Measurements from ENCODE around the gene WBP2.
"Not testable (repeated sequence)": the region's sequence is repeated elsewhere in the genome, so short reads cannot be mapped to it uniquely, and the experiment has no call there.

WBP2 gene

DNA sequence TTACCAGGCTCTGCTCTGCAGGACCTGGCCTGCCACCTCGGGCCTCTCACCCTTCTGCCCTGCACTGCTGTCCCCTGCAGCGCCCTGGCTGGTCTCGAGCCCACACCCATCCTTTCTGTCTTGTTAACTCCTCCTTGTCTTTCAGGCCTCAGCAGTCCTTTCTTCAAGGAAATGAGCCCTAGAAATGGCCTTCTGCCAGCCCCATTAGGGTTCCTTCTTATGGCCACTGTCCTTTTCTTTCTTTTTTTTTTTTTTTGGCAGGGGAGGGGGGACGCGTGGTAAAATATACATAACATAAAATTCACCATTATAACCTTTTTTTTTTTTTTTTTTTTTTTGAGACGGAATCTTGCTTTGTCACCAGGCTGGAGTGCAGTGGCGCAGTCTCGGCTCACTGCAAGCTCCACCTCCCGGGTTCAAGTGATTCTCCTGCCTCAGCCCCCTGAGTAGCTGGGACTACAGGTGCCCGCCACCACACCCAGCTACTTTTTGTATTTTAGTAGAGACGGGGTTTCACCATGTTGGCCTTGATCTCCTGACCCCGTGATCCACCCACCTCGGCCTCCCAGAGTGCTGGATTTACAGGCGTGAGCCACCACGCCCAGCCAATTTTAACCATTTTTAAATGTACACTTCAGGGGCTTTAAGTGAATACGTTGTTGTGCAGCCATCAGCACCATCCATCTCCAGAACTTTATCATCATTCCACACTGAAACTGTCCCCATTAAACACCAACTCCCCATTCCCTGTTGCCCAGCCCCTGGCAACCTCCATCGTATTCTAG lies 10.5 kb upstream of the WBP2 start:
- not testable (repeated sequence) for DNase-seq (ENCODE audit: low read depth)

DNA sequence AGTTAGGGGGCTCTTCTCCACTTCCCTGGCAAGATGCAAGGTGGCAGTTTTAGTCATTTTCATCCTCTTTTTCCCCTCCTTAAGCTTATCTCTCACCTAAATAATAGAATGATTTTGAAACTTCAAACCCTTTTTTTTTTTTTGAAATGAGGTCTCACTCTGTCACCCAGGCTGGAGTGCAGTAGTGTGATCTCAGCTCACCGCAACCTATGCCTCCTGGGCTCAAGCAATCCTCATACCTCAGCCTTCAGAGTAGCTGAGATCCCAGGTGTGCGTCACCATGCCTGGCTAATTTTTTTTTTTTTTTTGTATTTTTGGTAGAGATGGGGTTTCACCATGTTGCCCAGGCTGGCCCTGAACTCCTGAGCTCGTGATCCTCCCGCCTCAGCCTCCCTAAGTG lies 9.8 kb upstream of the WBP2 start:
- not testable (repeated sequence) for DNase-seq (ENCODE audit: low read depth)

DNA sequence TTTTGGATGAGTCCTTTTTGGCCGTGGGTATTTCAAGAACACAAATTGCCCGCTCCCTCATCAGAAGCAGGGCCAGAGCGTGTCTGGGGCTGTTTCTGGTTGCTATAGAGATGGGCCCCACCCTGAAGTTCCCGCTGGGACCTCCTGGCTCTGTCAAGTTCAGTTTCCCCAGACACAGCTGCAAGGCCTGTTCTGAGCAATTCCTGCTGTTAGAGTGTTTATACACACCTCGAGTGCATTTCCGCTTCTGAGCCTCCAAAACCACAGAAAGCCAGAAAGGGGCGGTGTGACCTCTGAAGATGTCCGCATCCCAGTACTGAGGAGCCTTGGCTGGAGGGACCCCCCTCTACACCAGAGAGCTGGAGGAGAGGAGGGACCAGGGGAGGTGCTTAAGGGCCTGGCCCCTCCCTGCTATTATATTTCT lies 9.3 kb upstream of the WBP2 start:
- DNase-seq (ENCODE audit: low read depth): no peak

DNA sequence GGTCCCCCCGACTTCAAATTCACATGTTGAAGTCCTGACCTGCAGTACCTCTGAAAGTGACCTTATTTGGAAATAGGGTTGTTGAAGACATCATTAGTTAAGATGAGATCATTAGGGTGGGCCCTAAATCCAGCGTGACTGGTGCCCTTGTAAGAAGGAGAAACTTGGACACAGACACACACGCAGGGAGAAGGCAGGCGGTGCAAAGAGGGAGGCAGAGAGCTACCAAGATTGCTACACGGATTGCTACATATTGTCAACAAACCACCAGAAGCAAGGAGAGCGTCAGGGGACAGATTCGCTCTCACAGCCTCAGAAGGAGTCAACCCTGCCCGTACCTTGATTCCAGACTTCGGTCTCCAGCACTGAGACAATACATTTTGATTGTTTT lies 6.8 kb upstream of the WBP2 start:
- no peak for DNase-seq (ENCODE audit: low read depth)

DNA sequence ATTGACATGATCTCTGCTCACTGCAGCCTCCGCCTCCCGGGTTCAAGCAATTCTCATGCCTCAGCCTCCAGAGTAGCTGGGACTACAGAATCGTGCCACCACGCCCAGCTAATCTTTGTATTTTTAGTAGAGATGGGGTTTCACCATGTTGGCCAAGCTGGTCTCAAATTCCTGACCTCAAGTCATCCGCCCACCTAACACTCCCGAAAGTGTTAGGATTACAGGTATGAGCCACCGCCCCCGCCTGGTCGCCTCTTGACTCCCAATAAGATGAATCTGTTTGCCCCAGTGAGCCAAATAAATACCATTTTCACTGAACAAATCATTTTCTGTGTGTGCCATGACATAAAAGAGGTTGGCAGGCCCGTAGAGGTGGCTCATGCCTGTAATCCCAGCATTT lies 4.2 kb upstream of the WBP2 start:
- not testable (repeated sequence) for DNase-seq (ENCODE audit: low read depth)

DNA sequence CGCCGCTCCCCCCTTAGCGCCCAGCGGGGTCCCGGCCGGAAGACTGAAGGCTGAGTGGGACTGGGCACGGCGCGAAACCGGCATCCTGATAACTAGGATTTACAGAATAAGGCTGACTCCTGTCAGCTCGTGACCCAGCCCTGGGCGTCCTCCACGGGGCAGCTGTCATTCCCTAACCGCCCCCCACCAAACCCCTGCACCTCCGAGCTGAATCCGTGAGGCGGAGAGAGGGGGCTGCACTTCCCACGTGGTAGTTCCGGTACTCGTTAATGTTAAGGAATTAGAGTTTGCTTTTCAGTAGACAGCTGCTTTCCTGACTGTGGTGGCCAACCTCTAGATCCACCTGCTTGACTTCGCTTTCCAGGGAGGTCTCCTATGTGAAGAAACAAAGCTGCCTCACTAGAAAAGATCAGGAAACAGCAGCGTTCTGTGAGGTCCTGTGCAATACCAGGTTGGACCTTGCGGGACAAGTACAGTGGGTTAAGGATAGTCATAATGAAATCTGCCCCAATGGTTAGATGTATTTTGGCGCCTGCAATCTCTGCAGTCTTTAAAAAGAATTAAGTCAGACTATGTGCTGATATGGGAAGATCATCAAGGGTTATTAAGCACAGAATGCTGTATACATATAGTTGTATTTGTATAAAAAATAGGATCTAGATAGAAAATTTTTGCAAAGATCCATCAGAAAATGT lies 1.1 kb upstream of the WBP2 start:
- no peak for DNase-seq (ENCODE audit: low read depth)

DNA sequence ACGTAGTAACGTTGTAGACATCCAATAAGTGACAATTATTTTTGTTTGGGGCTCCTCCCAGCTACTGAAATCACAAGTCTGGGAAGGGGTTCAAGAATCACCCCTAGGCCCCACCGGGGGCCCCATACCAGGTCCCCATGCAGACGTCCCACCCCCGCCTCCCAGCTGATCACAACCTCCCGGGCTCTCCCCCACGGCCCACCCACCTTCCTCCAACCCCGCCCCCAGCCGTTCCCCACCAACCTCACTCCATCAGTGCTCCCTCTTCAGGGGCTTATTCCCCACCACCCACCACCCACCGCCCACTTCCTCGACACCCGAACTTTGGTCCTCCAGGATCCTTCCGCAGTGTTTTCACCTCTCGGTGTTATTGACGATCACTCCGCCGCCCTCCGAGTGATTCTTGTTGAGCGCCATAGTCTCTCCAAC lies 240 bp downstream of the WBP2 start:
- no peak for DNase-seq (ENCODE audit: low read depth)

DNA sequence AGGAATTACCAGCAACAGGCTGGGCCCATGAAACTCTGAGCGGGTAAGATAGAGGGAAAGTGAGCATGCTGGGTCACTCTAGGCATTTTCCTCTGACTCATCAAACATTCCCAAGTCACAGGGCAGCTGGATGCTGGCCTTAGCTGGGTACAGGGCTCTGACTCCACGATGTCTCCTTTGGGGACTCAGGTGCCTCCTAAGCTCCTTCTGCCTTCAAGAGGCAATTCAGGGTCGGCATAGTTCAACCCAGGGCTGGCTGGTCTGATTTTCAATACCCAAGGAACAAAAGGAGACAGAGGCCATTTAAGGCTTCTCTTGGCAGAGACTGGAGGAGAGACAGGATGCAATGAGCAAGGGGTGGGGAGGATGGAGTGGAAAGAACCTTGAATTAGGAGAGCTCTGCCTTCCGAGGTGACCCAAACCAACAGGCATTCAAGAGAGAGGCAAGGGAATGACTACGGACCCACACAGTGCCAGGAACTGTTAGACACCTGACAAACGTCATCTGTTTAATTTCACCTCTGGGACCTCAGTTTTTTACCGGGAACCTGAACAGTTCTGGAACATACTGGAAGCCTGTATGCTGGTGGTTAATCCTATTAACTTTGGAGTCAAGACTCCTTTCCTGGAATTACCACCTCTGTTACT lies 910 bp downstream of the WBP2 start:
- DNase-seq (ENCODE audit: low read depth): no peak

DNA sequence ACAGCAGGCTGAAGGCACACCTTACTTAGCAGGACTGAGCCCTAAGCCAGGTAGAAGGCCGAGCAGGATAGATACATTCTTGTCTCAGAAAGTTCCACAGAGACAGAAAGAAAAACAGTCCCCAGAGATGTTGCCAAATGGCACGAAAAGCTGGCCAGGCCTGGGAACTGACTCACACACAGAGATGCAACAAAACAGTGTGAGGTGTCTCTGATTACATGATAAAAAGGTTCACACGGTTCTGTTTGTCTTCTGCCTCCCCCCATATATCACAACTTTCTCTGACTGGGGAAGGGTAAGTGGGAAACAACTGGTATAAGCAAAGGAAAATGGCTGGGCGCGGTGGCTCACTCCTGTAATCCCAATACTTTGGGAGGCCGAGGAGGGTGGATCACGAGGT lies 1.7 kb downstream of the WBP2 start:
- DNase-seq (ENCODE audit: low read depth): no peak

DNA sequence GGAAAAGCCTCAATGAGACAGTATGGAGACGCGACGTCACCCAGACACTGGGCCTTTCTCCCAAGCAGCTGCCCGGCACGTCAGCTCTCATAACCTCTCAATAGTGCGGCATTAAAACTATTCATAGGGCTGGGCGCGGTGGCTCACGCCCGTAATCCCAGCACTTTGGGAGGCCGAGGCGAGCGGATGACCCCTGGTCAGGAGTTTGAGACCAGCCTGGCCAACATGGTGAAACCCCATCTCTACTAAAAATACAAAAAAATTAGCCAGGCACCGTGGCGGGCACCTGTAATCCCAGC lies 3.5 kb downstream of the WBP2 start:
- not testable (repeated sequence) for DNase-seq (ENCODE audit: low read depth)

DNA sequence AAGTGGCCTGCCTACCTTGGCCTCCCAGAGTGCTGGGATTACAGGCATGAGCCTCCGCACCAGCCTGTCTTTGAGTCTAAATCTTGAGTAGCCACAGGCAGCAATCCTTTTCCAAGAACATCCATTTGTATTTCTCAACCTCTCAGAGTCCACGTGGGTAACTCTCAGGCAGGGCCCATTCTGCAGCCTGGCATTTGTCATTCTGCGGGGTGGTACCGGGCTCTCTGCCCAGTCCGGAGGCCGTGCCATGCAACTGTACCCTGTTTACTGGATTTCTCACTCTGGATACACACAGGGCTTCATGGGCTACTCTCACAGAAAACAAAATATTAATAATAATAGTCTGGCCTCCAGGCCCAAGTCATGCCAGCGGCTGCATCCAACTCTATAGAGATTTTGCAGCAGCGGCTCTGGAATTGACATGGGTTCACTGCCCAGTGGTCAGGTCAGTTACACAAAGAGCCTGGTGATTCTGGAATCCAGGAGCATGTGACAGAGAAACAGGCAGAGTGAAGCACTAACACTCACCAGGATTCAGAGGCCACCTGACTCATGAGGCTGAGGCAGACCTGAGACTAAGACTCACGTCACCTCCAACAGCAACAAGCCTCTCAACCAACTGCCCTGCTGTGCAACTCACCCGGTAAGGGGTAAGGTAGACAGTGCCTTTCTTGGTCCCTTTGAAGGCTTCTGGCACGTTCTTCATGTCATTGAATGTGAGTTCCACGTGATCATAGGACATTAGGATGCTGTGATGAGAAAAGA lies 4.0 kb downstream of the WBP2 start:
- no peak for DNase-seq (ENCODE audit: low read depth)

DNA sequence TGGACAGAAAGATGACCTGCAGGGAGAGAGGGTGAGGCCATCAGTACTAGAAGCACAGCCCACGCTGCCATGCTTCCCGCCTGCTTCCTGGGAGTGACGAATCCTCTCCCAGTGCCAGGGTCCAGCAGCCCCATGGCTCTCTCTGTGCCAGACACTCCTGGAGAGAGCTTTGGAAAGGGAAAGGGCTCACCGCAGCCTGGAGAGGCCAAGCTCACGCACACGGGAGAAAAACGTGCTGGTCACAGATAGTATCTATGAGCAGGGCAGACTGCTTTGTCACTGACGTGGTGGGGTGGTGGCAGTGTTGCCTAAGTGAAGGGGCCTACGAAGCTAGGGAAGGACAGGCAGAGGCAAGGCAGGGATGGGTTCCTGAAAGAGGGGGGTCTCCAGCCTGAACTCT lies 5.4 kb downstream of the WBP2 start:
- DNase-seq (ENCODE audit: low read depth): no peak

DNA sequence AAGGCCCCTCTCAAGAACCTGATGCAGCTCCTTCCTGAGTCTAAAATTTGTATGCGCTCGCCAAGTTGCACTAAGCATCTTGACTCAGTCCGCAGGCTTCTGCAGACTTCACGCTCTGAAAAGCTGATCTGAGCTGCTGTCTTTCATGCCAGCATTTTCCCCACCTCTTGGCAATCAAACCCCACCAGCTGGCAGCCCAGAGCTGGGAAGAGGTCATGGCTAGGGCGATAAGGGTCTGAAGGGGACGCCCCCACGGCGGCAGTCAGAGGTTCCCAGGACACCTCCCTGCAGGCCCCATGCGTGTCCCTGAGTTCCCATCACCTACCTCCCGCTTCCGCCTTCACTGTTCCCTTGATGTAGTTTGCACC lies 5.9 kb downstream of the WBP2 start:
- DNase-seq (ENCODE audit: low read depth): no peak

DNA sequence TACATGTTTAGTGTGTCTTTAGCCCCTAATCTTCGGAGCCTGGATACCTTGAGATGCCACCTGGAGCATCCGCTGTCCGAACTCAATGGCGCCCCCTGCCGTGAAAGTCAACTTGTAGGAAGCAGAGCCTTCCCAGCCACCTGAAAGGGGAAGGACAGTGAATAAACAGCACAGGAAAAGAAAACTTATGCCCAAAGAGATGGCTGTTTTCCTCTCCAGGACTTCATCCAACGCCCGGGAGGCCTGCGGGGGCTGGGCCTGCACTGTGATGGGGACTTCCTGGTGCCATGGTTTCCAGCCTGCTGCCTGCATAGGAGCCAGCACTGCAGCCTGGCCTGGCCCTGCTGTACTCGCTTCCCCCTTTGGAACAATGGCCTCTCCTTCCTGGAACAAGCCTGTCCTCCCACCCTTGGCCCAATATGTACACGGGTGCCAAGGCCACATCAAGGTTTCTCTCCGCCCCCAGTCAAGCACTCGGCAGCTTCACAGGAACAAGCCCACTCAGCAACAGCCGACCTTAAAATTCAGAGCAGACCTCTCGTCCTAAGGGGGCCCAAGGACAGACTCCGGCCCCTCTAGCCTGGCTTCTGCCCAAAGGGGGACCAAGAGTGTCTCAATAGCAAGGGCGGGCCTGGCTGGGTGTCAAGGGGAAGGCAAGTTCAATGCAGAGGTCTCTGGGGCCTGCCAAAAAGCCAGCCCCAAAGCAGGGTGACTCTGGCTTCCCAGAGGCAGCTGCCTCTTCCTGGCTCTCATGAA lies 6.4 kb downstream of the WBP2 start:
- DNase-seq (ENCODE audit: low read depth): no peak

DNA sequence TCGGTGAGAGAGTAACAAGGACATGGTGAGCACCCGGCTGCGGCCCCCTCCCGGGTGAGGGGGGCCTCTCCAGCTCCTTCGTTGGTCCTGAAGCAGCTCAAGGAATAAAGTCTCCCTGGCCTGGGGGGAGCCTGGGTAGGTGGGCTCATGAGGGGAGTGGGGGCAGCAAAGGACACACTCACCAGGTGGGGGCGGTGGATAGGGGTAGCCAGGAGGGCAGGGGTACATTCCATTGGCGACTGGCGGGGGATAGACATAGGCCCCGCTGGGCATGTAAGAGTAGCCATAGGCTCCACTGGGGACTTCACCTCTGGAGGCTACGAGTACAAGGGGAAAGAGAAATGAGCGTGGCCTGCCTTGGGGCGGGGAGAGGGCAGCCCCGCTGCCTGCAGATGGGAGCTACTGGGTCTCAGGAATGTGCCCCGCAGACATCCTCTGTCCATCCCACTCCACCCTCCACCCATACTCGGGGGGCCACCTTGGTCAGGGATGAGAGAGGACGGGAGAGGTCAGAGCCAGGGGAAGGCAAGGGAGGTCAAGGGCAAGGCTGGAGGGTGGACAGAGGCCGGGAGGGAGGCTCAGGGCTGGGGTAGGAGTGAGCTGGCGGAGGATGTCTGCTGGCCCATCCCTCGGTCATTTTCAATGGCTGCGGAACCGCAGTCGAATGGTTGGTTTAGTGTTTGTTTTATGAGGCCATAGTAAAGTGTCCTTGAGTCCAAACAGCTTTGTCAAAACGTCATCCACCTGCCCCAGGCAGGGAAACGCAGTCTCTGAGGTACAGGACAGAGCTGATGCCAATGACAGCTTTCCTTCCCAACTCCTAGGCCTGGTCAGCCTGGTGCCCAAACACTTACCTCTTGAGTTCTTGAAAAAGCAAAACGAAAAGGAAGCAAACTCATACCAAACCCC lies 7.3 kb downstream of the WBP2 start:
- DNase-seq (ENCODE audit: low read depth): no peak

DNA sequence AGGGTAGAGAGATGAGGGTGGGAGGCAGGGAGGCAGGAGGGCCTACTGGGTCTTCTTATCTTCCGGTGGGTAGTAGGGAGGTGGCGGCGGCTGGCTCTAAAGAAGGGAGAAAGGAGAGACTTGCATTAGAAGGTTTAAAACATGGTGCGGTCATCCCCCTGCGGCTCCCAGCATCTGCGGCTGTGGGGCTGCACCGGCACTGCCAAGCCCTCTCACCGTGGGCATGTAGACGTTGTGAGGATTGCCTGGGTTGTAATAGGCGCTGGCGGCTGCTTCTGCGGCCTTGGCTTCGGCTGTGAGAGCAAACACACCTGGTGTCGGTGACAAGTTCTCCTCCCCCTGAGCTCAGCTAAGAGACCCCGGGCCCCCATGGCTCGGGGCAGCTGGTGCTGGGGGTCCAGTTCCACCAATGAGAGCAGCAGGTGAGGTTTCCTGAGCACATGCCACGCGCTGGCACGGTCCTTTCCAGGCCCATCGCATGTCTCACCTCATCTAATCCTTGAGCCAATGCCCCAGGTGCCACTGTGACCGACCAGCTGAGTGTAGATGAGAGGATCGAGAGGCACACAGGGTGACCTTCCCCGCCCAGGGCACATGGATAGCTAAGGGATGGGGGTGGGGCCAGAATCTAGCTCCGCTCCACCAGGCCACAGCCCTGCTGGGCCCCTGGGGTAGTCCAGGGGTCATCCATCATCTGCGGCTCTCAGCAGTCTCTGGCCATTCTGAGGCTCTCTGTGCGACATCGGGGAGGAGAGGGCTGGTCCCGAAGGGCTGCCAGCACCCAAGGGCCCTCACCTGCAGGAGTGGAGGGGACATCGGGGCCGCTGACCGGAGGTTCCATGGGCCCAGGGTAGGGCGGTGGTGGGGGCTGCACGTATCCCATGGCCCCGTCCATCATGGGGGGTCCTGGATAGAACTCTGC lies 8.2 kb downstream of the WBP2 start:
- no peak for DNase-seq (ENCODE audit: low read depth)

DNA sequence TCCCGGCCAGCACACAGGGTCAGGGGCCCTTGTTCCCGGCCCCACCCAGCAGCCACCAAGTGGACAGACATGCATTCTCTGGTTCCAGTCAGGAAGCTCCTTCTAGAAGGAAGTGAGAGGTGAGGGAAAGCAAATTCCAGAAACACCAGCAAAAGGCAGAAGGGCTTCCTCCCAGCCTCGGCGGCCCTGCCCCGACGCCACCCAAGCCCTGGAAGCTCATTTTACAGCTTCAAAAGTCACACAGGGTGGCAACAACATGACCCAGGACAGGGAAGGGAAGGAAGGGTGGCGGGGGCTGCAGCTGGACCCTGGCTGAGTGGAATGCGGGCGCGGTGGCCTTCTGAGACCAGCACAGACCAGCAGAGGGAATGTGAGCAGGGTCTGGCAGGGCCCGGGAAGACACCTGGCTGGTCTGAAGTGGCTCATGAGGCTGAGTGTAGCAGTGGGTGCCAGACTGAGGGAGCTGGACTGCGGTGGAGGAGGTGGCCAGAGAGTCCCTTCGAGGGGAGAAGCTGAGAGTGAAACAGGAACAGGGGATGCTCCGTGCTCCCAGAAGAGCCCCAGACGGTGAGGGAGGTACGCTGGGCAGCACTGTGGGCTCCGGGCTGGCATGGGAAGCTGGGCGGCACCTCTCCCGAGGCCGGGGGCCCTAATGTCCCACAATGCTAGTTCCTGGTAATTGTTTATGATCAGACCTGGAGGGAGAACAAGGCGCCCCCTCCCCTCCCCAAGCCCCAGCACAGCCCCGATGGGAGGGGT lies 9.0 kb downstream of the WBP2 start:
- DNase-seq (ENCODE audit: low read depth): no peak

DNA sequence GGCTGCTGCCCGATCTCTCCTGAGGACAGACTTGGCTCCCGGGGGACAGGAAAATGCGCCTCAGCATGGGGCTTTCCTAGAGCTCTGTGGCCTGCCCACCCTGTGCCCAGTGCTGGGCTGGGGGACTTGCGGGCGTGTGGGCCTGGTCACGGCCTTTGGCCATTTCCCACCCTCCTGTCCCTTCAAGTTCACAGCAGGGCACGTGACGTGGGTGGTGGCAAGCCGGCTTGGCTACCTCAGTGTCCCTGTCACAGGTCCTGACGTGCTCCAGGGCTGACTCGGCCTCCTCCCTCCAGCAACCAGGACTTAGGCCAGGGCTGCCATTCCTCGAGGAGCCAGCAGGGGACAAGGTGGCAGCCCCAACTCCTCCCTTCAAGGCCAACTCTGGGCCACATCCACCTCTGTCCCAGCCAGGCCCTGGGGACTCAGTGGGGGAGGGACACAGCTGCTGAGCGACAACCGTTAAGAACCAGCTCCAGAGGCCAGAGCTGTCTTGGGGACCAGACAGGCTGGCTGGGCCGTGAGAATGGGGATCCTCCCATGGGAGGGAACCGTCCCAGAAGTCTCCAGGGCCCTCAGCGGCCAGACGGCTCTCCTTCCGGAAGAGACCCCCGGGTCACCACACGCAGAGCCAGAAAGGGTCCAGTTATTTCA lies 9.9 kb downstream of the WBP2 start:
- no peak for DNase-seq (ENCODE audit: low read depth)

All from HS-5 (cell line).